Progenitor cell of endocrine pancreas (in vitro differentiated cells): ENCODE data around the gene HES5. TPM values are rescaled to one million over a fixed set of nuclear protein-coding genes. Genes with fewer than 3 reads are reported as not detected.

Experiments used
- DNase-seq: peaks from one replicate; pipeline ENCODE4 v3.0.0; 2021; ENCODE audit warnings: low spot score; ENCODE audit not compliant: unreplicated experiment
- H3K27ac Mint-ChIP-seq: 2 replicates; pipeline ENCODE4 v1.8.0; 2021; ENCODE audit warnings: mild to moderate bottlenecking, moderate library complexity, mixed read lengths
- H3K27me3 Mint-ChIP-seq: 2 replicates; pipeline ENCODE4 v1.8.0; 2021; ENCODE audit warnings: mixed read lengths
- H3K36me3 Mint-ChIP-seq: 2 replicates; pipeline ENCODE4 v1.8.0; 2022; ENCODE audit warnings: mixed read lengths; ENCODE audit not compliant: insufficient read depth
- H3K4me1 Mint-ChIP-seq: 2 replicates; pipeline ENCODE4 v1.8.0; 2021; ENCODE audit warnings: low read depth, mixed read lengths
- H3K4me3 Mint-ChIP-seq: 2 replicates; pipeline ENCODE4 v1.8.0; 2021; ENCODE audit warnings: low read depth, mild to moderate bottlenecking, moderate library complexity, mixed read lengths
- H3K9me3 Mint-ChIP-seq: 2 replicates; pipeline ENCODE4 v1.8.0; 2021; ENCODE audit warnings: low read depth, mixed read lengths
- total RNA-seq: library from RNA; stranded (reverse); gene quantifications from 2 replicates; pipeline ENCODE4 v1.2.1, GENCODE V29; 2021
- TF ChIP-seq, protein P1 (sequence below): fragments of 200-600 bp; sonication (generic); IDR thresholded peaks from one replicate; pipeline ENCODE4 v1.5.0; 2021; ENCODE audit warnings: antibody characterized with exemption, mild to moderate bottlenecking; ENCODE audit not compliant: unreplicated experiment

Gene HES5
- total RNA-seq, 1 donor from 2014 or later = 0.36 TPM

DNA sequence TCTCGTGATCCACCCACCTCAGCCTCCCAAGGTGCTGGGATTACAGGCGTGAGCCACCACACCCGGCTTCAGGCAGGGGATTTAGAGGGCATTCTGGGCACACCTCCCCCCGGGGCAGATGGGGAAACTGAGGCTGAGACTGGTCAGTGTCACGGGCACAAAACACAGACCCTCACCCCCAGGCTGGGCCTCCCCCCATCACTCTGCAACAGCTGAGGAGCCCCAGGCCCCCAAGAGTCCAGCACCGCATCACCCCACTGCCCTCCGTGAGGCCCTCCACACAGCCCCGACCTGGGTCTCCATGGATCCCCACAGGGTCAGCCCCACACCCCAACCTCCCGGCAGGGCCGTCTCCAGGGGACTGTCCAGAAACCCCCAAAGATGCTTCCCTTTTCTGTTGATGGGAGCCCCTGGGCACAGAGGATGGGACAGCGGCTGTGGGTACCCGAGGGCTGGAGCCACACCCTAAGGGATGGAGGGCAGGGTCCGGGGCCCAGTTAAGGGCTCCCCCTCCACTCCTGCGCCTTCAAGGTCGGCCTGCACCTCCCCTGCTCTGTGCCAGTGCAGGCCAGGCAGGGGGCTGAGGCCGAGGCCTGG is 37.1 kb upstream of the HES5 start:
- Mint-ChIP-seq H3K36me3 (no peaks in the 10 kb centered on the region), H3K4me3 (no peak overlapping the region), H3K27ac (no peak overlapping the region), H3K9me3 (no peaks in the 10 kb centered on the region), H3K27me3 (no peaks in the 10 kb centered on the region), H3K4me1 (peaks cover 9% of the 10 kb centered on the region)
- no peak for DNase-seq
- TF ChIP-seq, protein P1, sequence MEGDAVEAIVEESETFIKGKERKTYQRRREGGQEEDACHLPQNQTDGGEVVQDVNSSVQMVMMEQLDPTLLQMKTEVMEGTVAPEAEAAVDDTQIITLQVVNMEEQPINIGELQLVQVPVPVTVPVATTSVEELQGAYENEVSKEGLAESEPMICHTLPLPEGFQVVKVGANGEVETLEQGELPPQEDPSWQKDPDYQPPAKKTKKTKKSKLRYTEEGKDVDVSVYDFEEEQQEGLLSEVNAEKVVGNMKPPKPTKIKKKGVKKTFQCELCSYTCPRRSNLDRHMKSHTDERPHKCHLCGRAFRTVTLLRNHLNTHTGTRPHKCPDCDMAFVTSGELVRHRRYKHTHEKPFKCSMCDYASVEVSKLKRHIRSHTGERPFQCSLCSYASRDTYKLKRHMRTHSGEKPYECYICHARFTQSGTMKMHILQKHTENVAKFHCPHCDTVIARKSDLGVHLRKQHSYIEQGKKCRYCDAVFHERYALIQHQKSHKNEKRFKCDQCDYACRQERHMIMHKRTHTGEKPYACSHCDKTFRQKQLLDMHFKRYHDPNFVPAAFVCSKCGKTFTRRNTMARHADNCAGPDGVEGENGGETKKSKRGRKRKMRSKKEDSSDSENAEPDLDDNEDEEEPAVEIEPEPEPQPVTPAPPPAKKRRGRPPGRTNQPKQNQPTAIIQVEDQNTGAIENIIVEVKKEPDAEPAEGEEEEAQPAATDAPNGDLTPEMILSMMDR = no peak

- no peak for DNase-seq
Measured at GRCh38 chr1:2566101-2567045, 36.3 kb upstream of the HES5 start.

DNA sequence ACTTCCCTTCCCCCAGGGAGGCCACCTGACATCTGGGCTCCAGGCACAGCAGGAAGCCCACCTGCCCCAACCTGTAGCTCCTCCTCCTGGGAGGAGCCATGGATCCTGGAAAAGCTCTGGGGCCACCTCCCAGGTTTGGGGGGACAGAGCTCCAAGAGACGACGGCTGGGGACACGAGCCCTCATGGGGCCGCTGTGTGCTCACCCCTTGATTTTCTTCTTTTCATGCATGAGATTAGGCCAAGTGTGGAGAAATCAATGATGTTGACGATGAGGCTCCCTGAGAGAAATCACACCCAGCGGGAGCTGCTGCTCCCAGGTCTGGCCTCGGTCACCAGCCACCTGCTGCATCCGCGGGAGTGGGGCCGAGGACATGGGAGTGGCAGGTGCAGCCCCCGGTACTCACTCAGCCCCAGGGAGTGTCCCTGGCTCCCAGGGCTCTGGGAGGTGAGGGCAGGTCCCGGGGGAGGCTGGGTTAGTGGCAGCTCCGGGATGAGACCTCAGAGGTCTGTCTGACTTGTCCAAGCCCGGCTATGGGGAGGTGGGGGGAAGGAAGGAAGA is 34.8 kb upstream of the HES5 start:
- no peak overlapping the region for H3K4me3 Mint-ChIP-seq
- H3K4me1 Mint-ChIP-seq = peaks cover 8% of the 10 kb centered on the region

More at GRCh38 chr1:2566101-2567045, 36.3 kb upstream of the HES5 start:
- H3K4me3 Mint-ChIP-seq = no peak overlapping the region
- TF ChIP-seq, protein P1 = no peak
- H3K4me1 Mint-ChIP-seq = peaks cover 9% of the 10 kb centered on the region
- peaks cover under 1% of the 10 kb centered on the region for H3K27me3 Mint-ChIP-seq
- H3K36me3 Mint-ChIP-seq = no peaks in the 10 kb centered on the region
- H3K9me3 Mint-ChIP-seq = no peaks in the 10 kb centered on the region
- H3K27ac Mint-ChIP-seq = no peak overlapping the region

DNA sequence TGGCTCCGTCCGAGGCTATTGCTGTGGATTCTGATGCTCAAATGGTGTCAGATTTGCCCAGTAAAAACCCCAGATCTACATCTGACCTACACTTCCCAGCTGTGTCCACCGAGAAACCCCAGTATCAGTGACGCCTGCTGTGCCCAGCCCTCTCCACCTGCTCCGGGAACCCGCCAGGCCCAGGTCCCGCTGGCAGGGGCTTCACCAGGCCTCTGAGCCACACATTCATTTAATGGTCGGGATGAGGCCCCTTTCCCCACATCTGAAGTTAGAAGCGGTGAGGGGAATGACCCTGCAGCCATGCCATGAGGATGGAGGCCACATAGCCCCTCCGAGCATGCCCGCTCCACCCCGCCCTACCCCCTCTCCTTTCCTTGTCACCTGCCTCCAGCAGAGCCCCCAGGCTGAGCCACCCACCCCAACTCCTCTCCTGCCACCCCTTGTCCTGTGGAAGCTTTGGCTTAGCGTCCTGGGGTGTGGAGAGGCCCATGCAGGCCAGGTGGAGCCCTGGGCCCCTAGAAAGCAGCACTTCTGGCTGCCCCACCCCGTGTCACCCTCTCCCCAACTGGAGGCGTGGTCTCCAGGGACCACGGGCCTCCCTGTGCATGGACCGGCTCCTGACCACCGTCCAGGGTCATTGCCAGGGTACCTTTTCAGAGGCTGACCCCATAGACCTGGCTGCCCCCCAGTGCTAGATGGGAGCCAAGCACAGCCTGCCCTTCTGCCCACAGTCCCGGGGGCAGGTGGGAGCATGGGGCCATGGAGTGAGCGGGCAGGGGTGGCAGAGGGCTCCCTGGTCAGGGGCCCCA is 34.1 kb upstream of the HES5 start:
- Mint-ChIP-seq H3K4me3 (no peak overlapping the region), H3K9me3 (no peaks in the 10 kb centered on the region), H3K36me3 (no peaks in the 10 kb centered on the region), H3K27ac (peak overlapping the region; percentile 20), H3K4me1 (peaks cover 8% of the 10 kb centered on the region), H3K27me3 (peaks cover 4% of the 10 kb centered on the region)
- TF ChIP-seq, protein P1 = no peak
- DNase-seq = peak; percentile 8

More for the DNA sequence above, 34.8 kb upstream of the HES5 start:
- TF ChIP-seq, protein P1 = no peak
- Mint-ChIP-seq H3K27ac (no peak overlapping the region), H3K36me3 (no peaks in the 10 kb centered on the region), H3K27me3 (peaks cover 4% of the 10 kb centered on the region), H3K9me3 (no peaks in the 10 kb centered on the region)
- DNase-seq = peak; percentile 8
